Vagina (tissue), 2 donors: ENCODE results near the gene USE1. TPM values are rescaled to one million over a fixed set of nuclear protein-coding genes. Genes with fewer than 3 reads are reported as not detected.
"Not testable (repeated sequence)": the region's sequence is repeated elsewhere in the genome, so short reads cannot be mapped to it uniquely, and the experiment has no call there.

Experiments used
- DNase-seq, 2 donors: peaks; one replicate each; pipeline ENCODE4 v3.0.0-alpha.2; 2017; ENCODE audit errors: extremely low spot score in 2 of 2
- H3K27ac ChIP-seq: fragments of 200-600 bp; sonication (generic); one replicate; pipeline ENCODE4 v1.5.1; 2019
- H3K27me3 ChIP-seq: fragments of 200-600 bp; sonication (generic); one replicate; pipeline ENCODE4 v1.5.1; 2019
- H3K36me3 ChIP-seq, 2 donors: fragments of 200-600 bp; sonication (generic); one replicate each; pipeline ENCODE4 v1.5.1; 2017 to 2019
- H3K4me1 ChIP-seq: fragments of 200-600 bp; sonication (generic); one replicate; pipeline ENCODE4 v1.5.1; 2019
- H3K4me3 ChIP-seq, 2 donors: fragments of 200-600 bp; sonication (generic); 1 replicate in 1 of 2; 2 replicates in 1 of 2; pipeline ENCODE4 v1.5.1; 2016 to 2019
- H3K9me3 ChIP-seq: fragments of 200-600 bp; sonication (generic); one replicate; pipeline ENCODE4 v1.5.1; 2019
- POLR2A ChIP-seq, 2 donors: fragments of 450-650 bp; IDR thresholded peaks; one replicate each; pipeline ENCODE4 v1.6.1; 2017; ENCODE audit warnings: antibody characterized with exemption in 2 of 2, mild to moderate bottlenecking in 2 of 2, moderate library complexity in 2 of 2
- POLR2AphosphoS5 ChIP-seq, 2 donors: sonication (generic); formaldehyde crosslinking; IDR thresholded peaks; one replicate each; pipeline ENCODE4 v1.9.0; 2017; ENCODE audit warnings: antibody characterized with exemption in 2 of 2, mild to moderate bottlenecking in 2 of 2, low read depth in 1 of 2; ENCODE audit not compliant: insufficient read depth in 1 of 2
- intact Hi-C: fragments of 100-400 bp; cut with DNase I; formaldehyde crosslinking; loops from one replicate; pipeline ENCODE4 v1.15.1; 2023
- total RNA-seq: library from RNA; depleted of rRNA; stranded (reverse); fragments of >200 nt; gene quantifications from one replicate; pipeline ENCODE4 v1.2.3, GENCODE V29; 2016
- TF ChIP-seq, protein P1 (sequence below), 3 experiments: fragments of 450-650 bp in 2 of 3; fragments of 200-600 bp in 1 of 3; sonication (generic) in 1 of 3; IDR thresholded peaks; one replicate each; pipeline ENCODE4 v1.5.1; 2017 to 2019; ENCODE audit warnings: antibody characterized with exemption in 3 of 3, mild to moderate bottlenecking in 2 of 3, moderate library complexity in 2 of 3

Gene USE1
- total RNA-seq, 1 donor from 2014 or later, result 30.9 TPM

DNA sequence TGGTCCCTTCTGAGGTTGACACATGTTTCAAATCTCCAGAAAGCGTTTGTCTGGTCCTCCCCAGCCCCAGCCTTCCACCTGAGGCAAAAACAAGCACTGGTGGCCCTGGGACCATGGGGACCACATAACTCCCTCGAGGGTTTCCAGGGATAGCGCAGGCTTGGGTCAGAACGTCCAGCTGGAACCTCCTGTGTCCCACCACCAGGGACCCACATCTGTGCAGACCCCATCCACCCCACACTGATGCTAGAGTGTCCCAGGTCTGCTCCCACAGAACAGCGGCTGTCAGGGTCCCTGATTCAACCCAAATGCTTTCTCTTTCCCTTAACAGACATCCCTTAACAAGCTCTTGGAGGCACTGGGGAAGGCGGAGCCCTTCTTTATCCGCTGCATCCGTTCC is 29.6 kb upstream of the USE1 start:
- H3K27me3 ChIP-seq, result no peaks in the 10 kb centered on the region
- peaks cover 0 to 88% of the 10 kb centered on the region in 2 donors for H3K36me3 ChIP-seq
- TF ChIP-seq POLR2AphosphoS5 (IDR thresholded peaks at IDR 0.05; ENCODE audit: insufficient read depth in 1 of 2, low read depth in 1 of 2) (no peak), POLR2A (IDR thresholded peaks at IDR 0.05) (no peak)
- TF ChIP-seq, protein P1, sequence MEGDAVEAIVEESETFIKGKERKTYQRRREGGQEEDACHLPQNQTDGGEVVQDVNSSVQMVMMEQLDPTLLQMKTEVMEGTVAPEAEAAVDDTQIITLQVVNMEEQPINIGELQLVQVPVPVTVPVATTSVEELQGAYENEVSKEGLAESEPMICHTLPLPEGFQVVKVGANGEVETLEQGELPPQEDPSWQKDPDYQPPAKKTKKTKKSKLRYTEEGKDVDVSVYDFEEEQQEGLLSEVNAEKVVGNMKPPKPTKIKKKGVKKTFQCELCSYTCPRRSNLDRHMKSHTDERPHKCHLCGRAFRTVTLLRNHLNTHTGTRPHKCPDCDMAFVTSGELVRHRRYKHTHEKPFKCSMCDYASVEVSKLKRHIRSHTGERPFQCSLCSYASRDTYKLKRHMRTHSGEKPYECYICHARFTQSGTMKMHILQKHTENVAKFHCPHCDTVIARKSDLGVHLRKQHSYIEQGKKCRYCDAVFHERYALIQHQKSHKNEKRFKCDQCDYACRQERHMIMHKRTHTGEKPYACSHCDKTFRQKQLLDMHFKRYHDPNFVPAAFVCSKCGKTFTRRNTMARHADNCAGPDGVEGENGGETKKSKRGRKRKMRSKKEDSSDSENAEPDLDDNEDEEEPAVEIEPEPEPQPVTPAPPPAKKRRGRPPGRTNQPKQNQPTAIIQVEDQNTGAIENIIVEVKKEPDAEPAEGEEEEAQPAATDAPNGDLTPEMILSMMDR (IDR thresholded peaks at IDR 0.05), result no peak
- DNase-seq, result no peak
- no peak overlapping the region for H3K4me3 ChIP-seq
- intact Hi-C loops, result no loop called here
- no peaks in the 10 kb centered on the region for H3K9me3 ChIP-seq
- no peaks in the 10 kb centered on the region for H3K4me1 ChIP-seq
- no peak overlapping the region for H3K27ac ChIP-seq

DNA sequence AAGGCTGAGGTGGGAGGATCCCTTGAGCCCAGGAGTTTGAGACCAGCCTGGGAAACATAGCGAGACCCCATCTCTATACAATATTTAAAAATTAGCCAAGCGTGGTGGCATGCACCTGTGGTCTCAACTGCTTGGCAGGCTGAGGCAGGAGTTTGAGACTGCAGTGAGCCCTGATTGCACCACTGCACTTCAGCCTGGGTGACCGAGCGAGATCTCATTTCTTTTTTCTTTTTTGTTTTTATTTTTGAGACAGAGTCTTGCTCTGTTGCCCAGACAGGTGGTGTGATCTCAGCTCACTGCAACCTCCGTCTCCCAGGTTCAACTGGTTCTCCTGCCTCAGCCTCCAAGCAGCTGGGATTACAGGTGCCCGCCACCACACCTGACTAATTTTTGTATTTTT is 23.4 kb upstream of the USE1 start:
- intact Hi-C loops, DNase-seq, H3K27ac ChIP-seq, H3K9me3 ChIP-seq, H3K27me3 ChIP-seq, H3K4me3 ChIP-seq, H3K4me1 ChIP-seq: not testable (repeated sequence)
- peaks cover 0 to 90% of the 10 kb centered on the region in 2 donors for H3K36me3 ChIP-seq

DNA sequence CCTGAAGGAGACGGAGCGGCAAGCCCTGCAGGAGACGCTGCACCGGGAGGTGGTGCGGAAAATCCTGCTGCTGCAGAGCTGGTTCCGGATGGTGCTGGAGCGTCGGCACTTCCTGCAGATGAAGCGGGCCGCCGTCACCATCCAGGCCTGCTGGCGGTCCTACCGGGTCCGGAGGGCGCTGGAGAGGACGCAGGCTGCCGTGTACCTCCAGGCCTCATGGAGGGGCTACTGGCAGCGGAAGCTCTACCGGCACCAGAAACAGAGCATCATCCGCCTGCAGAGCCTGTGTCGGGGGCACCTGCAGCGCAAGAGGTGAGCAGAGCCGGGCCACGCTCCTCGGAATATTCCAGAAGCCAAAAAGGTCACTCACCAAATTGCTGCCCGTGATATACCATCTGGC is 22.4 kb upstream of the USE1 start:
- H3K9me3 ChIP-seq, result no peaks in the 10 kb centered on the region
- no peak overlapping the region for H3K27ac ChIP-seq
- H3K36me3 ChIP-seq, result peaks cover 0 to 86% of the 10 kb centered on the region in 2 donors
- intact Hi-C loops, result no loop called here
- no peak overlapping the region for H3K4me3 ChIP-seq
- TF ChIP-seq, protein P1 (IDR thresholded peaks at IDR 0.05), result no peak
- TF ChIP-seq POLR2AphosphoS5 (IDR thresholded peaks at IDR 0.05; ENCODE audit: insufficient read depth in 1 of 2, low read depth in 1 of 2) (no peak), POLR2A (IDR thresholded peaks at IDR 0.05) (no peak)
- no peaks in the 10 kb centered on the region for H3K27me3 ChIP-seq
- no peaks in the 10 kb centered on the region for H3K4me1 ChIP-seq
- no peak for DNase-seq

DNA sequence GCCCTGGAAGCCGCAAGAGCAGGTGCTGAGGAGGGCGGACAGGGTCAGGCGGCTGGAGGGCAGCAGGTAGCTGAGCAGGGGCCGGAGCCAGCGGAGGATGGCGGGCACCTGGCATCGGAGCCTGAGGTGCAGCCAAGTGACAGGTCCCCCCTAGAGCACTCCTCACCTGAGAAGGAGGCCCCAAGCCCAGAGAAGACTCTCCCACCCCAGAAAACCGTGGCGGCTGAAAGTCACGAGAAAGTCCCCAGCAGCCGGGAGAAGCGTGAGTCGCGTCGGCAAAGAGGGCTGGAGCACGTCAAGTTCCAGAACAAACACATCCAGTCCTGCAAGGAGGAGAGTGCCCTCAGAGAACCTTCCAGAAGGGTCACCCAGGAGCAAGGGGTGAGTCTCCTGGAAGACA is 20.5 kb upstream of the USE1 start:
- Histone ChIP-seq H3K36me3 (peaks cover 5 to 81% of the 10 kb centered on the region in 2 donors), H3K9me3 (no peaks in the 10 kb centered on the region), H3K4me3 (no peak overlapping the region), H3K27ac (no peak overlapping the region), H3K27me3 (no peaks in the 10 kb centered on the region), H3K4me1 (no peaks in the 10 kb centered on the region)
- no peak for TF ChIP-seq POLR2A (IDR thresholded peaks at IDR 0.05)
- TF ChIP-seq, protein P1 (IDR thresholded peaks at IDR 0.05), result no peak
- no peak for TF ChIP-seq POLR2AphosphoS5 (IDR thresholded peaks at IDR 0.05; ENCODE audit: insufficient read depth in 1 of 2, low read depth in 1 of 2)
- intact Hi-C loops, result no loop called here
- no peak for DNase-seq

DNA sequence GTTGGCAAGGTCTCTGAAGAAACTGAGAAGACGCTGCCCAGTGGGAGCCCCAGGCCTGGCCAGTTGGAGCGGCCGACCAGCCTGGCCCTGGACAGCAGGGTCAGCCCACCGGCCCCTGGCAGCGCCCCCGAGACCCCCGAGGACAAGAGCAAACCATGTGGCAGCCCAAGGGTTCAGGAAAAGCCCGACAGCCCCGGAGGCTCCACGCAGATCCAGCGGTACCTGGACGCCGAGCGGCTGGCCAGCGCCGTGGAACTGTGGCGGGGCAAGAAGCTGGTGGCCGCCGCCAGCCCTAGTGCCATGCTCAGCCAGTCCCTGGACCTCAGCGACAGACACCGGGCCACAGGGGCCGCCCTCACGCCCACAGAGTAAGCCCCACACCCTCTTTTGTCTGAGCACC is 20.1 kb upstream of the USE1 start:
- no peaks in the 10 kb centered on the region for H3K4me1 ChIP-seq
- no peaks in the 10 kb centered on the region for H3K27me3 ChIP-seq
- peaks cover 5 to 80% of the 10 kb centered on the region in 2 donors for H3K36me3 ChIP-seq
- no peak for DNase-seq
- TF ChIP-seq, protein P1 (IDR thresholded peaks at IDR 0.05), result no peak
- TF ChIP-seq POLR2AphosphoS5 (IDR thresholded peaks at IDR 0.05; ENCODE audit: insufficient read depth in 1 of 2, low read depth in 1 of 2) (no peak), POLR2A (IDR thresholded peaks at IDR 0.05) (no peak)
- no peaks in the 10 kb centered on the region for H3K9me3 ChIP-seq
- no peak overlapping the region for H3K4me3 ChIP-seq
- no peak overlapping the region for H3K27ac ChIP-seq
- intact Hi-C loops, result no loop called here

DNA sequence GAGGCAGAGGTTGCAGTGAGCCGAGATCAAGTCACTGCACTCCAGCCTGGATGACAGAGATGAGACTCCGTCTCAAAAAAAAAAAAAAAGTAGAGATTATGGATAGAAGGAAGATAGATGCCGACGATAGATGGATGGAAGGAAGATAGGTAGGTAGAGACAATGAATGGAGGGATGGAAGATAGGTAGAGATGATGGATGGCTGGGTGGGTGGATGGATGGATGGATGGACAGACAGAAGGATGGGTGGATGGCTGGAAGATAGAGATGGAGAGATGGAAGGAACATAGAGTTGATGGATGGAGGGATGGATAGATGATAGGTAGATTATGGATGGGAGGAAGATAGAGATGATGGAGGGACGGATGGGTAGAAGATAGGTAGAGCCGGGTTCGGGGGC is 18.5 kb upstream of the USE1 start:
- peaks cover 13 to 81% of the 10 kb centered on the region in 2 donors for H3K36me3 ChIP-seq
- intact Hi-C loops, result no loop called here
- H3K27ac ChIP-seq, result no peak overlapping the region
- H3K4me1 ChIP-seq, result no peaks in the 10 kb centered on the region
- H3K27me3 ChIP-seq, result no peaks in the 10 kb centered on the region
- DNase-seq, result no peak
- TF ChIP-seq, protein P1 (IDR thresholded peaks at IDR 0.05), result no peak
- TF ChIP-seq POLR2A (IDR thresholded peaks at IDR 0.05), result no peak
- TF ChIP-seq POLR2AphosphoS5 (IDR thresholded peaks at IDR 0.05; ENCODE audit: insufficient read depth in 1 of 2, low read depth in 1 of 2), result no peak
- H3K9me3 ChIP-seq, result no peaks in the 10 kb centered on the region
- H3K4me3 ChIP-seq, result no peak overlapping the region
